Colonic mucosa (tissue), 4 donors: Measurements from ENCODE around the gene SLC10A7. TPM values are rescaled to one million over a fixed set of nuclear protein-coding genes. Genes with fewer than 3 reads are reported as not detected.

ENCODE experiments used
- DNase-seq: peaks from one replicate; pipeline ENCODE4 v3.0.0-alpha.2; 2020
- H3K27ac ChIP-seq: fragments of 200-600 bp; one replicate; pipeline ENCODE4 v1.8.0; 2021
- H3K27me3 ChIP-seq: fragments of 200-600 bp; one replicate; pipeline ENCODE4 v1.8.0; 2021
- H3K36me3 ChIP-seq: fragments of 200-600 bp; one replicate; pipeline ENCODE4 v1.8.0; 2021
- H3K4me1 ChIP-seq: fragments of 200-600 bp; one replicate; pipeline ENCODE4 v1.8.0; 2021; ENCODE audit warnings: mild to moderate bottlenecking
- H3K4me3 ChIP-seq: fragments of 200-600 bp; one replicate; pipeline ENCODE4 v1.8.0; 2021
- H3K9ac ChIP-seq, 2 donors: one replicate each; pipeline ENCODE4 v1.7.0; 2013; ENCODE audit warnings: control low read depth in 2 of 2, low read depth in 2 of 2, low read length in 2 of 2
- H3K9me3 ChIP-seq: fragments of 200-600 bp; one replicate; pipeline ENCODE4 v1.8.0; 2021
- intact Hi-C: fragments of 100-400 bp; cut with DNase I; formaldehyde crosslinking; loops from one replicate; pipeline ENCODE4 v1.14.1; 2022
- total RNA-seq, 2 donors: library from RNA; stranded (reverse); fragmentation: NEBNext Ultra II Directional in 1 of 2; extraction: Animal tissue kit (Norgen Biotek cat#: 25700) in 1 of 2; gene quantifications; one replicate each; pipeline ENCODE4 v1.2.1, GENCODE V29; 2021
- TF ChIP-seq, protein P1 (sequence below): fragments of 200-600 bp; IDR thresholded peaks from one replicate; pipeline ENCODE4 v1.8.0; 2022; ENCODE audit warnings: antibody characterized with exemption, mild to moderate bottlenecking
- donor health status: healthy.
- donor health status: DM: no; HTN: no; CAD: no.
- donor health status: DM: no; HTN: no; CAD: no.

The SLC10A7 gene
- total RNA-seq, 2 donors from 2014 or later: 17.4 to 19.2 TPM

DNA sequence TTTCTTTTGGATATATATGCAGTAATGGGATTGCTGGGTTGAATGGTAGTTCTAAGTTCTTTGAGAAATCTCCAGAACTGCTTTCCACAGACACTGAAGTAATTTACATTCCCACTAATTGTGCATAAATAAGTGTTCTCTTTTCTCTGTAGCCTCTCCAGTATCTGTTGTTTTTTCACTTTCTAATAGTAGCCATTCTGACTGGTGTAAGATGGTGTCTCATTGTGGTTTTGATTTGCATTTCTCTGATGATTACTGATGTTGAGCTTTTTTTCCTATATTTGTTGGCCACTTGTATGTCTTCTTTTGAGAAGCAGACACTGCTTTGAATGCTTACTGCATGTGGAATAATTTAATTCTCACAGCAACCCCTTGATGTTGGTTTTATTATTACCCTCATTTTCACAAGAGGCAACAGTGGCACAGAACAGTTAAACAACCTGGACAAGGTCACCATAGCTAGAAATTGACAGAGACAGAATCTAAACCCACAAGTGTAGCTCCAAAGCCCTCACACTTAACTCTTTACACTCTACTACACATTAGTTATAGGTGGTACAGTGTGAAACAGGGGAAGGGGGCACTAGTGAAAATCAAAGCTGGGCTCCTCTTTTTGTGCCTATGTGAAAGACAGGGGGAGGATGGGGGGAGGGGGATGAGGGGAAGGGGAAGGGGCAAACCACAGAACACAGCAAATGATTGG is 211.3 kb downstream of the SLC10A7 start:
- TF ChIP-seq, protein P1, sequence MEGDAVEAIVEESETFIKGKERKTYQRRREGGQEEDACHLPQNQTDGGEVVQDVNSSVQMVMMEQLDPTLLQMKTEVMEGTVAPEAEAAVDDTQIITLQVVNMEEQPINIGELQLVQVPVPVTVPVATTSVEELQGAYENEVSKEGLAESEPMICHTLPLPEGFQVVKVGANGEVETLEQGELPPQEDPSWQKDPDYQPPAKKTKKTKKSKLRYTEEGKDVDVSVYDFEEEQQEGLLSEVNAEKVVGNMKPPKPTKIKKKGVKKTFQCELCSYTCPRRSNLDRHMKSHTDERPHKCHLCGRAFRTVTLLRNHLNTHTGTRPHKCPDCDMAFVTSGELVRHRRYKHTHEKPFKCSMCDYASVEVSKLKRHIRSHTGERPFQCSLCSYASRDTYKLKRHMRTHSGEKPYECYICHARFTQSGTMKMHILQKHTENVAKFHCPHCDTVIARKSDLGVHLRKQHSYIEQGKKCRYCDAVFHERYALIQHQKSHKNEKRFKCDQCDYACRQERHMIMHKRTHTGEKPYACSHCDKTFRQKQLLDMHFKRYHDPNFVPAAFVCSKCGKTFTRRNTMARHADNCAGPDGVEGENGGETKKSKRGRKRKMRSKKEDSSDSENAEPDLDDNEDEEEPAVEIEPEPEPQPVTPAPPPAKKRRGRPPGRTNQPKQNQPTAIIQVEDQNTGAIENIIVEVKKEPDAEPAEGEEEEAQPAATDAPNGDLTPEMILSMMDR: no peak
- H3K9ac ChIP-seq: no peak overlapping the region
- H3K27ac ChIP-seq: no peak overlapping the region
- no peaks in the 10 kb centered on the region for H3K36me3 ChIP-seq
- H3K9me3 ChIP-seq: no peaks in the 10 kb centered on the region
- H3K4me3 ChIP-seq: no peak overlapping the region
- no peak for DNase-seq
- no peaks in the 10 kb centered on the region for H3K27me3 ChIP-seq
- H3K4me1 ChIP-seq: no peaks in the 10 kb centered on the region
- intact Hi-C loops: no loop called here

DNA sequence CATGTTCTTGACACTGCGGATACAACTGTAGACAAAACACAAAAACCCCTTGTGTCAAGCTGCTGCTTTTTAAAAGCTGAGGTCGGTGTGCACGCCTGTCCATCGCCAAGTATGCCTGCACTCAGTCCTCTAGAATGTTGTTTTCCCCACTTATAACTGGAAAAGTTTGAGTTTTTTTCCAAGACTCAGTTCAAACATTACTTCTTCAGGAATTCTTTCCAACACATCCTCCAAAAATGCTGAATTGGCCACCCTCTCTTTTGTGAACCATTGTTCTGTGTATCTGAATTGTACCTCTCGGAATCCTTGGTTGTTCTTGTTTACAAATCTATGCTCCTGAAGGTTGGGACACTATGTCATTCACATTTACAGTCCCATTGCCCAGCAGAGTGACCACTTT is 212.8 kb downstream of the SLC10A7 start:
- Histone ChIP-seq H3K27me3 (no peaks in the 10 kb centered on the region), H3K9me3 (no peaks in the 10 kb centered on the region), H3K4me3 (no peak overlapping the region), H3K4me1 (no peaks in the 10 kb centered on the region), H3K36me3 (no peaks in the 10 kb centered on the region), H3K9ac (no peak overlapping the region), H3K27ac (no peak overlapping the region)
- DNase-seq: no peak
- intact Hi-C loops: no loop called here
- TF ChIP-seq, protein P1: no peak

DNA sequence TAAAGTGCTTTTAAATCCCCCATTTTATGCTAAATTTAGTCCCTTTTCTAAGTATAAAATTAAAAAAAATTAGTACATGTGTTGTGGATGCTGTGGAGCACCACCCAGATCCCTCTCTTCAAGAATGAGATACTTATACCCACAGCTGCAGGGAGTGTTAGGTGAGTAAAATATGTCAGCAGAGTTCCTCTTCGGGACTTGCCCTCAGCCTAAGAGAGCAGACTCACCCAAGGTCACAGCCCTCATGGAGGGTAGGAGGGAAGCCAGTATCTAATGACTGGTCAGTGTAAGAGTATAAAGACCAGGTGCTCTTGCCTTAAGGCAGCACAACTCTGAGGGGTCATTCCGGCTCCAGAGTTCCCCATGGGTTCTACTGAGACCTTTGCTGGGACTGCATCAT is 218.9 kb downstream of the SLC10A7 start:
- no peak overlapping the region for H3K9ac ChIP-seq
- DNase-seq: no peak
- H3K4me1 ChIP-seq: no peaks in the 10 kb centered on the region
- H3K9me3 ChIP-seq: no peaks in the 10 kb centered on the region
- intact Hi-C loops: no loop called here
- H3K36me3 ChIP-seq: no peaks in the 10 kb centered on the region
- TF ChIP-seq, protein P1: no peak
- H3K4me3 ChIP-seq: no peak overlapping the region
- no peak overlapping the region for H3K27ac ChIP-seq
- H3K27me3 ChIP-seq: no peaks in the 10 kb centered on the region

DNA sequence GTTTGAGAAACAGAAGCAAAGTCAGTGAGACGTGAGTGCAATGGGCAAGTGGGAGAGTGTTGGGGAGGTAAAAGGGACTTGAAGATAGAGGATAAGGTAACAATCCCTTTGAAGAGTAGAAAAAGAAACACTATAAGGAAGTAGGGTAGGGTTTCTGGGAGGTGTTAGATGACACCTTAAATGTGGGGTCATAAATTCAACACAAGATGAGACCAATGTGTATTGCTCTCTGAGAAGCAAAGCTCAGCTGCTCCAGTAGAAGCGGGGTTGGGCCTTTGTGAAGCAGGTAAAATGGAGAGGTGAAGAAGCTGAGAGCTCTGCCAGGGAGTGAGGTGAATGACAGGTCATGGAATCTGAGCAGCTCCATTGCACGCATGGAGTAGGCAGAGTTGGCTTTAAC is 222.1 kb downstream of the SLC10A7 start:
- DNase-seq: no peak
- intact Hi-C loops: no loop called here

DNA sequence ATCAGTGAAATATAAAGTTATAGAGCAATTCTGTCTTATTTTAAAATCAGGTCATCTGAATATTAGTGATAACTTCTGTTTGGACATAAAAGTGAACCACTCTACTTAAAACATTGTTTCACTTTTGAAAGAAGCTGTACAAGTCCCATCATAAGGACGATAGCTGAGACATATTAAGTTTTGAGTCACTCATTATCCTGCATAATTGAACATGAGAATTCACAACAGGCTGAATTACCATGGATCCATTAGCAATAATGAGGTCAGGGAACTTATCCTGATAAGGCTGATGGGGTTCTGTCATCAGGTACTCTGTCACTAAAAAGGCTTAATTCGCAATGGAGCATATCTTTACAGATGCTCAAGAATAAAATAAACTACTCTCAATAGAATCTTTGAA is 227.0 kb downstream of the SLC10A7 start:
- no peak overlapping the region for H3K4me3 ChIP-seq
- no peaks in the 10 kb centered on the region for H3K4me1 ChIP-seq
- intact Hi-C loops: no loop called here
- TF ChIP-seq, protein P1: no peak
- no peaks in the 10 kb centered on the region for H3K36me3 ChIP-seq
- H3K9me3 ChIP-seq: no peaks in the 10 kb centered on the region
- no peak for DNase-seq
- no peak overlapping the region for H3K27ac ChIP-seq
- no peaks in the 10 kb centered on the region for H3K27me3 ChIP-seq
- H3K9ac ChIP-seq: no peak overlapping the region

More for the DNA sequence above, 222.1 kb downstream of the SLC10A7 start:
- Histone ChIP-seq H3K9ac (no peak overlapping the region), H3K36me3 (no peaks in the 10 kb centered on the region), H3K4me1 (no peaks in the 10 kb centered on the region), H3K4me3 (no peak overlapping the region), H3K27ac (no peak overlapping the region), H3K9me3 (no peaks in the 10 kb centered on the region), H3K27me3 (no peaks in the 10 kb centered on the region)
- TF ChIP-seq, protein P1: no peak
